ENCODE data around the gene SH2B2. TPM values are rescaled to one million over a fixed set of nuclear protein-coding genes. Genes with fewer than 3 reads are reported as not detected.
"Not testable (repeated sequence)": the region's sequence is repeated elsewhere in the genome, so short reads cannot be mapped to it uniquely, and the experiment has no call there.

Gene SH2B2
- total and polyA plus RNA-seq, 2 donors (not counting 3 experiments of a cell fraction or from before 2014, with no cell fraction given): 0.69 to 0.73 TPM

- CTCF ChIA-PET; H3K9me1 ChIP-seq (replicated peaks; ENCODE audit: control insufficient read depth, extremely low read depth, insufficient read depth, low read length); BruUV-seq (replicated peaks); H4K20me1 ChIP-seq (replicated peaks; ENCODE audit: control insufficient read depth, extremely low read depth, insufficient read depth, low read length); H3K9ac ChIP-seq (replicated peaks; ENCODE audit: extremely low read depth, insufficient read depth, low read length); POLR2A ChIA-PET; H3K4me2 ChIP-seq (ENCODE audit: insufficient read depth, low read length); H3K9me3 ChIP-seq (replicated peaks; ENCODE audit: control insufficient read depth, insufficient read depth, low read length); H3K79me2 ChIP-seq (ENCODE audit: control insufficient read depth, insufficient read depth, low read length); H3K36me3 ChIP-seq (ENCODE audit: control insufficient read depth in 2 of 2, extremely low read depth in 1 of 2, insufficient read depth in 2 of 2, low read length in 2 of 2); intact Hi-C loops (cut with micrococcal nuclease); FAIRE-seq; H3K4me1 ChIP-seq (ENCODE audit: control insufficient read depth, extremely low read depth, insufficient read depth, low read length); H2AFZ ChIP-seq (ENCODE audit: low read depth, low read length); H3K27me3 ChIP-seq (ENCODE audit: control insufficient read depth in 2 of 2, insufficient read depth in 2 of 2, low read length in 2 of 2); H3K27ac ChIP-seq (ENCODE audit: insufficient read depth, low read depth, low read length); dilution Hi-C loops (cut with MboI; ENCODE audit: extremely low pct_ligation_motif_present, low sequenced_read_pairs); DNase-seq (ENCODE audit: low read depth, low spot score); H3K4me3 ChIP-seq (replicated peaks in 1 of 3; ENCODE audit: insufficient read depth in 1 of 3, low read depth in 1 of 3, low read length in 3 of 3): not testable (repeated sequence)
These were observed 50.3 kb downstream of the SH2B2 start for GRCh38 chr7:102337002-102337401.

GRCh38 chr7:102337420-102337819 lies 50.8 kb downstream of the SH2B2 start:
- intact Hi-C loops (cut with micrococcal nuclease); BruUV-seq (replicated peaks); H3K4me2 ChIP-seq (ENCODE audit: insufficient read depth, low read length); H3K79me2 ChIP-seq (ENCODE audit: control insufficient read depth, insufficient read depth, low read length); H3K4me1 ChIP-seq (ENCODE audit: control insufficient read depth, extremely low read depth, insufficient read depth, low read length); DNase-seq (ENCODE audit: low read depth, low spot score); H2AFZ ChIP-seq (ENCODE audit: low read depth, low read length); H3K9ac ChIP-seq (replicated peaks; ENCODE audit: extremely low read depth, insufficient read depth, low read length); CTCF ChIA-PET; H3K27me3 ChIP-seq (ENCODE audit: control insufficient read depth in 2 of 2, insufficient read depth in 2 of 2, low read length in 2 of 2); H3K36me3 ChIP-seq (ENCODE audit: control insufficient read depth in 2 of 2, extremely low read depth in 1 of 2, insufficient read depth in 2 of 2, low read length in 2 of 2); POLR2A ChIA-PET; H4K20me1 ChIP-seq (replicated peaks; ENCODE audit: control insufficient read depth, extremely low read depth, insufficient read depth, low read length); dilution Hi-C loops (cut with MboI; ENCODE audit: extremely low pct_ligation_motif_present, low sequenced_read_pairs); H3K27ac ChIP-seq (ENCODE audit: insufficient read depth, low read depth, low read length); H3K9me1 ChIP-seq (replicated peaks; ENCODE audit: control insufficient read depth, extremely low read depth, insufficient read depth, low read length); H3K9me3 ChIP-seq (replicated peaks; ENCODE audit: control insufficient read depth, insufficient read depth, low read length); H3K4me3 ChIP-seq (replicated peaks in 1 of 3; ENCODE audit: insufficient read depth in 1 of 3, low read depth in 1 of 3, low read length in 3 of 3); FAIRE-seq: not testable (repeated sequence)

DNA sequence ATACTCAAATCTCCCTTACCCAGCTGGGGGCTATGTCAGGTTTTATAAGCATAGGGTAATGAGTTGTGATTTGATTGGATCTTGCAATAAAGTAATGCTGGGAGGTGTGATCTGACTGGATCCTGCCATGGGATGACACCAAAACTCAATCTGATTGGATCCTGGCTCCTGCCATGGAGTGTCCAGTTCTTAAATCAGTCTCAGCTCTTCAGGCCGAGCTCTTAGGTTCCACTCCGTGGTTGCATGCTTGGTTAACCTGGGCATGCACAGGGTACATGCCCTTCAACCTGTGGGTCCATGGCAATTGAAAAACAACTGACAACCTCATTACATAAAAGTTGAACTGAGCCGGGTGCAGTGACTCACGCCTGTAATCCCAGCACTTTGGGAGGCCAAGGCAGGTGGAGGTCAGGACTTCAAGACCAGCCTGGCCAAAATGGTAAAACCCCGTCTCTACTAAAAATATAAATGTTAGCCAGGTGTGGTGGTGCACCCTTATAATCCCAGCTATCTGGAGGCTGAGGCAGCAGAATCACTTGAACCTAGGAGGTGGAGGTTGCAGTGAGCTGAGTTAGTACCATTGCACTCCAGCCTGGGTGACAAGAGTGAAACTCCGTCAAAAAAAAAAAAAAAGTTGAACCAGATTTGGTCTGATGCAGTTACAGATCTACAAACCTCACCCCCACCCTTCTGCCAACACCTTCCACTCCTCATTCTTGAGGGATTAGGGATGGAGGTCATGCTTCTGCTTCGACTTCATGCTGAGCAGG lies 54.1 kb downstream of the SH2B2 start:
- H3K4me2 ChIP-seq (ENCODE audit: insufficient read depth, low read length); DNase-seq (ENCODE audit: low read depth, low spot score); H3K36me3 ChIP-seq (ENCODE audit: control insufficient read depth in 2 of 2, extremely low read depth in 1 of 2, insufficient read depth in 2 of 2, low read length in 2 of 2); H3K27ac ChIP-seq (ENCODE audit: insufficient read depth, low read depth, low read length); BruUV-seq (replicated peaks); FAIRE-seq; H4K20me1 ChIP-seq (replicated peaks; ENCODE audit: control insufficient read depth, extremely low read depth, insufficient read depth, low read length); H3K27me3 ChIP-seq (ENCODE audit: control insufficient read depth in 2 of 2, insufficient read depth in 2 of 2, low read length in 2 of 2); H3K9ac ChIP-seq (replicated peaks; ENCODE audit: extremely low read depth, insufficient read depth, low read length); H3K9me1 ChIP-seq (replicated peaks; ENCODE audit: control insufficient read depth, extremely low read depth, insufficient read depth, low read length); dilution Hi-C loops (cut with MboI; ENCODE audit: extremely low pct_ligation_motif_present, low sequenced_read_pairs); H3K4me3 ChIP-seq (replicated peaks in 1 of 3; ENCODE audit: insufficient read depth in 1 of 3, low read depth in 1 of 3, low read length in 3 of 3); intact Hi-C loops (cut with micrococcal nuclease); CTCF ChIA-PET; H3K79me2 ChIP-seq (ENCODE audit: control insufficient read depth, insufficient read depth, low read length); H2AFZ ChIP-seq (ENCODE audit: low read depth, low read length); H3K9me3 ChIP-seq (replicated peaks; ENCODE audit: control insufficient read depth, insufficient read depth, low read length); POLR2A ChIA-PET; H3K4me1 ChIP-seq (ENCODE audit: control insufficient read depth, extremely low read depth, insufficient read depth, low read length): not testable (repeated sequence)

DNA sequence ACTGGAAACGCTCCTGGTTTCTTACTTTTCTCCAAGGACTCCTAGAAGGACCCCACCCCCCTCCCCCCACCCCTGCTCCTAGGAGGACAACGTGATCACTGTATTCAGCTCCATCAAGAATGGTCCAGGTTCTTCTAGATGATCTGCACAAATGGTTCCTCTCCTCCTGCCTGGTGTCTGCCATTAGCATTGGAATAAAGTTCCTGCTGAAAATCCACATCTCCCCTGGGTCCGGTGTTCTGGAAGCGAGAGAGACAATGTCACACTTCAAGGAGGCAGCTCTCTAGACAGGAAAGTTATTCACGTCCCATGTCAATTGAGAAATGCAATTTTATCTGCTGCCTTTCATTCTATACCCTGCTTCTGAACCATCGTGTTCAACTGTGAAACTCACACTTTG lies 60.3 kb downstream of the SH2B2 start:
- H3K79me2 ChIP-seq (ENCODE audit: control insufficient read depth, insufficient read depth, low read length); H3K9me1 ChIP-seq (replicated peaks; ENCODE audit: control insufficient read depth, extremely low read depth, insufficient read depth, low read length); H3K9ac ChIP-seq (replicated peaks; ENCODE audit: extremely low read depth, insufficient read depth, low read length); H3K27ac ChIP-seq (ENCODE audit: insufficient read depth, low read depth, low read length); dilution Hi-C loops (cut with MboI; ENCODE audit: extremely low pct_ligation_motif_present, low sequenced_read_pairs); H3K4me2 ChIP-seq (ENCODE audit: insufficient read depth, low read length); CTCF ChIA-PET; H3K4me1 ChIP-seq (ENCODE audit: control insufficient read depth, extremely low read depth, insufficient read depth, low read length); BruUV-seq (replicated peaks); intact Hi-C loops (cut with micrococcal nuclease); H4K20me1 ChIP-seq (replicated peaks; ENCODE audit: control insufficient read depth, extremely low read depth, insufficient read depth, low read length); FAIRE-seq; H2AFZ ChIP-seq (ENCODE audit: low read depth, low read length); H3K36me3 ChIP-seq (ENCODE audit: control insufficient read depth in 2 of 2, extremely low read depth in 1 of 2, insufficient read depth in 2 of 2, low read length in 2 of 2); H3K4me3 ChIP-seq (replicated peaks in 1 of 3; ENCODE audit: insufficient read depth in 1 of 3, low read depth in 1 of 3, low read length in 3 of 3); H3K9me3 ChIP-seq (replicated peaks; ENCODE audit: control insufficient read depth, insufficient read depth, low read length); H3K27me3 ChIP-seq (ENCODE audit: control insufficient read depth in 2 of 2, insufficient read depth in 2 of 2, low read length in 2 of 2); POLR2A ChIA-PET; DNase-seq (ENCODE audit: low read depth, low spot score): not testable (repeated sequence)

Data from endothelial cell of umbilical vein (primary cell).